Smooth muscle cell (in vitro differentiated cells): ENCODE data around the gene CAMTA1. TPM values are rescaled to one million over a fixed set of nuclear protein-coding genes. Genes with fewer than 3 reads are reported as not detected.

Experiments used
- DNase-seq: peaks from one replicate; lab custom pipeline; 2025; ENCODE audit not compliant: unreplicated experiment; lab: John Stamatoyannopoulos, UW
- H2AFZ ChIP-seq: fragments of 200-600 bp; sonication (generic); 2 replicates; pipeline ENCODE4 v1.6.0; 2016; ENCODE audit warnings: antibody characterized with exemption, low read depth, mild to moderate bottlenecking
- H3F3A ChIP-seq: fragments of 200-600 bp; sonication (generic); 2 replicates; pipeline ENCODE4 v1.6.0; 2017; ENCODE audit warnings: antibody characterized with exemption, low read depth
- H3K27ac ChIP-seq: fragments of 200-600 bp; sonication (generic); 2 replicates; pipeline ENCODE4 v1.5.1; 2016; ENCODE audit warnings: low read depth, mild to moderate bottlenecking
- H3K27me3 ChIP-seq: fragments of 200-600 bp; sonication (generic); 2 replicates; pipeline ENCODE4 v1.6.1; 2016; ENCODE audit warnings: low read depth, mild to moderate bottlenecking
- H3K36me3 ChIP-seq: fragments of 200-600 bp; sonication (generic); 2 replicates; pipeline ENCODE4 v1.5.1; 2016; ENCODE audit warnings: low read depth
- H3K4me1 ChIP-seq: fragments of 200-600 bp; sonication (generic); 2 replicates; pipeline ENCODE4 v1.5.1; 2016; ENCODE audit warnings: low read depth
- H3K4me2 ChIP-seq: fragments of 200-600 bp; sonication (generic); 2 replicates; pipeline ENCODE4 v1.6.0; 2016; ENCODE audit warnings: mild to moderate bottlenecking
- H3K4me3 ChIP-seq: fragments of 200-600 bp; sonication (generic); 2 replicates; pipeline ENCODE4 v1.5.1; 2016; ENCODE audit warnings: mild to moderate bottlenecking
- H3K79me2 ChIP-seq: fragments of 200-600 bp; sonication (generic); 2 replicates; pipeline ENCODE4 v1.6.0; 2016; ENCODE audit warnings: low read depth, mild to moderate bottlenecking
- H3K9ac ChIP-seq: fragments of 200-600 bp; sonication (generic); 2 replicates; pipeline ENCODE4 v1.6.0; 2016; ENCODE audit warnings: low read depth
- H3K9me3 ChIP-seq: fragments of 200-600 bp; sonication (generic); replicated peaks from 2 replicates; pipeline ENCODE4 v1.5.1; 2016; ENCODE audit warnings: low read depth
- H4K20me1 ChIP-seq: fragments of 200-600 bp; sonication (generic); 2 replicates; pipeline ENCODE4 v1.6.0; 2016; ENCODE audit warnings: low read depth
- WGBS: methylation state at CpG from one replicate; pipeline ENCODE4 v1.1.7; 2016; ENCODE audit warnings: low lambda C conversion rate; 5-methylcytosine and 5-hydroxymethylcytosine counted together
- polyA plus RNA-seq: library from polyadenylated mRNA; unstranded; fragments of >200 nt; fragmentation: Nextera tagmentation; extraction: Ambion mirVana; gene quantifications from 2 replicates; pipeline ENCODE4 v1.2.1, GENCODE V29; 2016
- total RNA-seq: library from RNA; depleted of rRNA; stranded (reverse); fragments of >200 nt; gene quantifications from 2 replicates; pipeline ENCODE4 v1.2.3, GENCODE V29; 2014
- TF ChIP-seq, protein P1 (sequence below): fragments of 200-600 bp; sonication (generic); IDR thresholded peaks from 2 replicates; pipeline ENCODE4 v1.5.1; 2017; ENCODE audit warnings: borderline replicate concordance, mild to moderate bottlenecking, antibody characterized with exemption; ENCODE audit not compliant: insufficient read depth, poor library complexity, severe bottlenecking

Gene CAMTA1
- total and polyA plus RNA-seq, 2 experiments from 2014 or later, result 139 to 145 TPM

DNA sequence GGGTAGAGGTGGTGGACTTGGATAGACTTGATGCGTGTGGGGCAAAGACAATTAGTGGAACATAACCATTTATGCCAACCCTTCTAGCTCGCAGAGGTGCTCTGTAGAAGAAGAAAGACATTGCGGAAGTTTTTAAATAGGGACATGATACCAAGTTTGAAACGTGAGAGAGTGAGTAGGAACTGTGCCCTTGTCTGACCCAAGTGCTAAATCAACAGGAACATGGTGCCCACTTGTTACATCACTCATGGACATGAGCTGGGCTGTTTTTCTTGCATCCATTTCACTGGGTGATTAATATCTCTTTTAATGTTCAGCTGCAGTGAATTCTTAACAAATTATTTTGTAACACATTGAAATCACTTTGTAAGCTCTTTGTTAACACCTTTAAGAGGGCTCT lies 577.7 kb downstream of the CAMTA1 start:
- Histone ChIP-seq H3K27ac (no peak overlapping the region), H3K27me3 (no peaks in the 10 kb centered on the region), H2AFZ (no peak overlapping the region), H4K20me1 (no peaks in the 10 kb centered on the region), H3K9me3 (no peaks in the 10 kb centered on the region), H3K9ac (no peak overlapping the region), H3K4me3 (no peak overlapping the region), H3F3A (no peaks in the 10 kb centered on the region), H3K4me1 (no peaks in the 10 kb centered on the region), H3K79me2 (no peaks in the 10 kb centered on the region), H3K36me3 (no peaks in the 10 kb centered on the region), H3K4me2 (no peak overlapping the region)
- DNase-seq, result no peak
- WGBS, result 88% methylated on average over 4 of the region's 4 CpGs
- TF ChIP-seq, protein P1, sequence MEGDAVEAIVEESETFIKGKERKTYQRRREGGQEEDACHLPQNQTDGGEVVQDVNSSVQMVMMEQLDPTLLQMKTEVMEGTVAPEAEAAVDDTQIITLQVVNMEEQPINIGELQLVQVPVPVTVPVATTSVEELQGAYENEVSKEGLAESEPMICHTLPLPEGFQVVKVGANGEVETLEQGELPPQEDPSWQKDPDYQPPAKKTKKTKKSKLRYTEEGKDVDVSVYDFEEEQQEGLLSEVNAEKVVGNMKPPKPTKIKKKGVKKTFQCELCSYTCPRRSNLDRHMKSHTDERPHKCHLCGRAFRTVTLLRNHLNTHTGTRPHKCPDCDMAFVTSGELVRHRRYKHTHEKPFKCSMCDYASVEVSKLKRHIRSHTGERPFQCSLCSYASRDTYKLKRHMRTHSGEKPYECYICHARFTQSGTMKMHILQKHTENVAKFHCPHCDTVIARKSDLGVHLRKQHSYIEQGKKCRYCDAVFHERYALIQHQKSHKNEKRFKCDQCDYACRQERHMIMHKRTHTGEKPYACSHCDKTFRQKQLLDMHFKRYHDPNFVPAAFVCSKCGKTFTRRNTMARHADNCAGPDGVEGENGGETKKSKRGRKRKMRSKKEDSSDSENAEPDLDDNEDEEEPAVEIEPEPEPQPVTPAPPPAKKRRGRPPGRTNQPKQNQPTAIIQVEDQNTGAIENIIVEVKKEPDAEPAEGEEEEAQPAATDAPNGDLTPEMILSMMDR, result no peak

DNA sequence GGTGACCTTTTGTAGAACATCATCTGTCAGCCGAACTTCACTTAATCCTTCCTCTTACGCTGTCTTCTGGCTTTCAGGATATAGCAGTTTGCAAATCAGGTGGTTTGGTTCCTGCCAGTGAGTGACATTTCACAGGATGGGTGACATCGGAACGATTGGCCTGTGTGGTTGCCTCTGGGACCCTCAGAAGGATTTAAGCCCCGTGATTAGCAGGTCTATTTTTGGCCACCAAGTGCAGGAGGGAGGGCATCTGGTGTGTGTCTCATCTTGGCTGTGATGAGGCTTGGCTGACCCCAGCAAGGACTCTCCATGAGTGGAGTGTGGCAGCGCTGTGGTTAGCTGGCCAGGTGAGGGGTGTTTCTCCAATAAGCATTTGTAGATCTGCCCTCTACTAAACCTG lies 578.2 kb downstream of the CAMTA1 start:
- H3K4me2 ChIP-seq, result no peak overlapping the region
- no peaks in the 10 kb centered on the region for H3K27me3 ChIP-seq
- H4K20me1 ChIP-seq, result no peaks in the 10 kb centered on the region
- no peak overlapping the region for H2AFZ ChIP-seq
- H3F3A ChIP-seq, result no peaks in the 10 kb centered on the region
- H3K79me2 ChIP-seq, result no peaks in the 10 kb centered on the region
- H3K9ac ChIP-seq, result no peak overlapping the region
- 55% methylated on average over 6 of the region's 6 CpGs for WGBS
- no peak for DNase-seq
- no peak overlapping the region for H3K4me3 ChIP-seq
- H3K36me3 ChIP-seq, result no peaks in the 10 kb centered on the region
- TF ChIP-seq, protein P1, result no peak
- H3K4me1 ChIP-seq, result no peaks in the 10 kb centered on the region
- no peak overlapping the region for H3K27ac ChIP-seq
- no peaks in the 10 kb centered on the region for H3K9me3 ChIP-seq

DNA sequence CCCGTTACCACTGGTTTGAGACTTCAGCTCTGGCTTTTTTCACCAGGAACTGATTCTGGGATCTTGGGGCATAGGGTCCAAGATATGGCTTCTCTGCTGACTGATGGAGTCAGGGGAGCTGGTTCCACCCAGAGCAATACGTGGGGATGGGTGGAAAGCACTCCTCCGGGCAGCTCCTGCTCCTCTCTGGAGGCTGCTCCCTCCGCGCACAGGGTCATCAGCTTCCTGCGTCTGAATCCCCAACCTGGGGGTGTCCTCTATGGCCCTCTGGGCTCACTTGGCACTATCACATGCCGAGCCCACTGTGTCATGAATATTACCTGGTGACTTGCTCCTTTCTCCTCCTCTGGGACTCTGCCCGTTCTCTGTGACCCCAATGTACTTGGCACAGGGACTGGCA lies 580.5 kb downstream of the CAMTA1 start:
- Histone ChIP-seq H2AFZ (no peak overlapping the region), H3K79me2 (no peaks in the 10 kb centered on the region), H4K20me1 (no peaks in the 10 kb centered on the region), H3K27ac (no peak overlapping the region), H3F3A (no peaks in the 10 kb centered on the region), H3K4me2 (no peak overlapping the region), H3K36me3 (no peaks in the 10 kb centered on the region), H3K27me3 (no peaks in the 10 kb centered on the region), H3K4me1 (no peaks in the 10 kb centered on the region), H3K9ac (no peak overlapping the region), H3K9me3 (no peaks in the 10 kb centered on the region), H3K4me3 (no peak overlapping the region)
- TF ChIP-seq, protein P1, result no peak
- DNase-seq, result no peak
- WGBS, result 79% methylated on average over 8 of the region's 8 CpGs

DNA sequence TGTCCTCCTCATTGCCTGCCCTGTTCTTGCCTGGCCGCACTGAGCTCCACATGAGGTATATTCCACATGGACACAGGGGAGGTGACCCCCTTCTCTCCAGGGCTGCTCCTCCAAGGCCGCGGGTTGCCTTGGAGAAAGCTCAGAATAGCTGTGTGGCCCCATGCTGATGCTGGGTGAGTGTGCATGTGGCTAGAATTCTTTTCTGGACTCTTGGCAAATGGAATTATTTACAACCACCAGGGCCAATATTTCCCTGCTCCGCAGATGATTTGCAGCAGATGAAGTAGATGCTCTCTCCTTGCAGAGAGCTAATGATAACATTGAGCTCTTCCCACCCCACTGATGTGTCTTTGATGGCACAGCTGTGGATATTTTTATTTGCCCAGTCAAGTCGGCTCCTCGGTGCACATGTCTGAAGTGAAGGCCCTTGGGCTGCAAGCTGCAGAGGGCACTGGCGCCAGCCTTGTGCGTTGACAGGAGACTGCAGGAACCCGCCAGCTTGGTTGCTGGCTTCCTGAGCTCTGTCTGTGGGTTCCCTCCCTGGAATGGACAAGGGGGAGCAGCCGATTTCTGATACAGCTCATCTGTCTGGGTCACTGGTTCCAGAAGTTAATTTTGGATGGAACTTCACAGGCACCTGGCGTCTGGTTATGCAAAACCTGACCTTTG lies 581.2 kb downstream of the CAMTA1 start:
- no peaks in the 10 kb centered on the region for H3K79me2 ChIP-seq
- H3K4me3 ChIP-seq, result no peak overlapping the region
- no peak overlapping the region for H3K27ac ChIP-seq
- TF ChIP-seq, protein P1, result no peak
- no peaks in the 10 kb centered on the region for H4K20me1 ChIP-seq
- H3K4me1 ChIP-seq, result no peaks in the 10 kb centered on the region
- no peak overlapping the region for H2AFZ ChIP-seq
- no peak overlapping the region for H3K9ac ChIP-seq
- no peaks in the 10 kb centered on the region for H3K36me3 ChIP-seq
- no peaks in the 10 kb centered on the region for H3K27me3 ChIP-seq
- DNase-seq, result no peak
- 96% methylated on average over 11 of the region's 11 CpGs for WGBS
- H3K4me2 ChIP-seq, result no peak overlapping the region
- no peaks in the 10 kb centered on the region for H3F3A ChIP-seq
- no peaks in the 10 kb centered on the region for H3K9me3 ChIP-seq
